ENCODE measurements around the gene DLGAP1. TPM values are rescaled to one million over a fixed set of nuclear protein-coding genes. Genes with fewer than 3 reads are reported as not detected.

The DLGAP1 gene
- total RNA-seq, 1 donor from 2014 or later = 0.63 TPM

DNA sequence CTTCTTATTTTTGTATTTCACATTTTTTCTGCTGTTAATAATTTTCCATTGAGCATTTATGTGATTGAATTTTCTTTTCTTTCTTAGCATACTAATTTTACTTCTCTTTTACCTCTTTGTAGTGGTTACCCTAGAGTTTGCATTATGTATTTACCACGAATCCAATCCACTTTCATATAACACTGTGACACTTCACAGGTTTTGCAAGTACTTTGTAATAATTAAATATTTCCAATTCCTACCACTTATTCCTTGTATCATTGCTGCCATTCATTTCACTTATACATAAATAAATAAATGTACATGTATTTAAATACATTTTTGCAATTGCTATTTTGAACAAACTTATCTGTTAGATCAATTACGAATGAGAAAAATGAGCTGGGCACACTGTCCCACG is 894.4 kb downstream of the DLGAP1 start:
- DNase-seq (ENCODE audit: low read depth) = no peak
- H3K4me3 ChIP-seq (ENCODE audit: low read depth, low read length) = no peak overlapping the region
- TF ChIP-seq, protein P1, sequence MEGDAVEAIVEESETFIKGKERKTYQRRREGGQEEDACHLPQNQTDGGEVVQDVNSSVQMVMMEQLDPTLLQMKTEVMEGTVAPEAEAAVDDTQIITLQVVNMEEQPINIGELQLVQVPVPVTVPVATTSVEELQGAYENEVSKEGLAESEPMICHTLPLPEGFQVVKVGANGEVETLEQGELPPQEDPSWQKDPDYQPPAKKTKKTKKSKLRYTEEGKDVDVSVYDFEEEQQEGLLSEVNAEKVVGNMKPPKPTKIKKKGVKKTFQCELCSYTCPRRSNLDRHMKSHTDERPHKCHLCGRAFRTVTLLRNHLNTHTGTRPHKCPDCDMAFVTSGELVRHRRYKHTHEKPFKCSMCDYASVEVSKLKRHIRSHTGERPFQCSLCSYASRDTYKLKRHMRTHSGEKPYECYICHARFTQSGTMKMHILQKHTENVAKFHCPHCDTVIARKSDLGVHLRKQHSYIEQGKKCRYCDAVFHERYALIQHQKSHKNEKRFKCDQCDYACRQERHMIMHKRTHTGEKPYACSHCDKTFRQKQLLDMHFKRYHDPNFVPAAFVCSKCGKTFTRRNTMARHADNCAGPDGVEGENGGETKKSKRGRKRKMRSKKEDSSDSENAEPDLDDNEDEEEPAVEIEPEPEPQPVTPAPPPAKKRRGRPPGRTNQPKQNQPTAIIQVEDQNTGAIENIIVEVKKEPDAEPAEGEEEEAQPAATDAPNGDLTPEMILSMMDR (conservative IDR thresholded peaks at IDR 0.05; ENCODE audit: low read depth, low read length) = no peak

DNA sequence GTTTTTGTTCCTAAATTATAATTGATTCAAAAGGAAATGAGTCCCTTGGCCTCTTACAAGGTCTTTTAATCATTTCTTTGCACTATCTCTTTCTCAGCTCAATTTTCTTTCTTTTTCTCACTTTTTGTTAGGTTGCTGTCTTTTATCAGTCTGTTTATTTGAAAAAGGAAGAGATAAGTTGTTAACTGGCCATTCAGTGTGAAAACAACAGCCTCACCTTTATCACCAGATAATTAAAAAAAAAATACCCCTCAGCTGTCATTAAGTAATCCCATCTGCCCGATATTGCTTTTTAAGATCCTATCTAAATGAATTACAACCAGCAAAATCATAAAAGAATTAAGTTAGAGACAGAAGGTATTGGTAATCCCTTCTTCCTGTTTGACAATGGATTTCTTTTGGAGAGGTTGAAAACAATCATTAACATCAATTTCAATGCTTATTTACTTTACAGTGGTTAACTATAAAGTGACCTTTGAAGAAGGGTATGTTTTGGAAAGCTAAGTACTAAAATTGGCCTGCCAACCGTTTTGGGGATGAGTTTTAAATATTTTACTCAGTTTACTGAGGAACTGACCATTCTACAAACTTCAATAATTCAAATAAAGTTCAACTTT is 900.2 kb downstream of the DLGAP1 start:
- TF ChIP-seq, protein P1 (conservative IDR thresholded peaks at IDR 0.05; ENCODE audit: low read depth, low read length) = no peak

DNA sequence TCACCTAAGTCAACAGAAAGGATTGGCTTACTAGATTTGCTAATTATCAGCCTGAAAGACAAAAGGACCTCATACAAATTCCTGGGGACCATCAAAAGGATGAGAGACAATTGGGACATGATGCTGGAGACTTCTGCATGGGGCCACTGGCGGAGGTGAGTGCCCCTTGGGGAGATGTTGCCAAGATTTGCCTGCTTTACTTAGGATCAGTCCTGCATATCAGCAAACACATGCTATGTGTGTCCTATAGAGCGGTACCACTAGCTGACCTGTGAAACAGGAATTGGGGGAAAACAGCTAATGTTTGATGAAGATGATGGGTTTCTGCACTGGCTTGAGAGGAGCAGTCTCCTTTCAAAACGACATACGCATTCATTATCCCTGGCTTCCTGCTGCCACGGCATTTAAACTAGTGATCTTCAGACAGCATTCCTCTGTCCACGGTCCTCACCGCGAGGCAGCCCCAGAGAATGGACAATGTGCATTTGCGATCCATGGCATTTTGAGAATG is 901.0 kb downstream of the DLGAP1 start:
- TF ChIP-seq, protein P1 (conservative IDR thresholded peaks at IDR 0.05; ENCODE audit: low read depth, low read length) = no peak
- no peak overlapping the region for H3K4me3 ChIP-seq (ENCODE audit: low read depth, low read length)
- no peak for DNase-seq (ENCODE audit: low read depth)

More for the DNA sequence above, 900.2 kb downstream of the DLGAP1 start:
- no peak for DNase-seq (ENCODE audit: low read depth)
- no peak overlapping the region for H3K4me3 ChIP-seq (ENCODE audit: low read depth, low read length)

DNA sequence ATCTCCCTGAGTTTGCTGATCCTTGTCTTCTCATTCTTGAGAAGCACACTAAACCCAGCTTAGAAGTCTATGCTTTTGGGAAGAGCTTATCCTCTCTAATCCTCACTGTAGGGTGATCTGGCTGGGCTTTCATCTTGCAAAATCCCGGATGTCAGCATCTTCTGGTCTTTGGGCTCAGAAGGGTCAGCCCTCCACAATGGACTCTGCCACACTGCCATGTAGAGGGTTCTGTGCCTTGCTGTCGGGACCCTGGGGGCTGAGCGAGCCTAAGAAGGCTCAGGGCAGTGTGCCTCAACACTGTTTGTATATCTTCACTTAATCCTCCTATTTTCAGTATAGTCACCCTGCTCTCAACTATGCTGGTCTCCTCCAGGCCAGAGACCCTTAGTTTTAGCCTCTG is 902.8 kb downstream of the DLGAP1 start:
- TF ChIP-seq, protein P1 (conservative IDR thresholded peaks at IDR 0.05; ENCODE audit: low read depth, low read length) = no peak
- DNase-seq (ENCODE audit: low read depth) = no peak
- no peak overlapping the region for H3K4me3 ChIP-seq (ENCODE audit: low read depth, low read length)

DNA sequence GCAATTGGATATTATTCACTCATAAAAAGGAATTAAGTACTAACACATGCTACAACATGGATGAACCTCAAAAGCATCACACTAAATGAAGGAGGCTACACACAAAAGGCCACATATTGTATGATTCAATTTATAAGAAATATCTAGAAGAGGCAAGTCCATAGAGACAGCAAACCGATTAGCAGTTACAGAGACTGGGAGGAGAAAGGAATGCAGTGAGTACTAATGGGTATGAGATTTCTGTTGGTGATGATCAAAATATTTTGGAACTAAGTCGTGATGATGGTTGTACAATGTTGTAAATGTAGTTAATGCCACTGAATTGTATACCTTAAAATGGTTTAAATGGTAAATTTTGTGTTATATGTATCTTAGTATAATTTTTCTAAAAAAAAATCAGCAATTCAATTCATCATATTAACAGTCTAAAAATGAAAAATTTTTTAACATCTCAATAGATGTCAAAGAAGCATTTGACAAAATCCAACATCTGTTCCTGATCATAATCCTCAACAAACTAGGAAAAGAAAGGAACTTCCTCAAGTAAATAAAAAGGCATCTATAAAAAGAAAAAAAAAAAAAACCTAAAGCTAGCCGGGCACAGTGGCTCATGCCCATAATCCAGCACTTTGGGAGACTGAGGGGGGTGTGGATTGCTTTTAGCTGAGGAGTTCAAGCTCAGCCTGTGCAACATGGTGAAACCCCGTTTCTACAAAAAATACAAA is 907.1 kb downstream of the DLGAP1 start:
- DNase-seq (ENCODE audit: low read depth) = no peak
- TF ChIP-seq, protein P1 (conservative IDR thresholded peaks at IDR 0.05; ENCODE audit: low read depth, low read length) = no peak
- no peak overlapping the region for H3K4me3 ChIP-seq (ENCODE audit: low read depth, low read length)

DNA sequence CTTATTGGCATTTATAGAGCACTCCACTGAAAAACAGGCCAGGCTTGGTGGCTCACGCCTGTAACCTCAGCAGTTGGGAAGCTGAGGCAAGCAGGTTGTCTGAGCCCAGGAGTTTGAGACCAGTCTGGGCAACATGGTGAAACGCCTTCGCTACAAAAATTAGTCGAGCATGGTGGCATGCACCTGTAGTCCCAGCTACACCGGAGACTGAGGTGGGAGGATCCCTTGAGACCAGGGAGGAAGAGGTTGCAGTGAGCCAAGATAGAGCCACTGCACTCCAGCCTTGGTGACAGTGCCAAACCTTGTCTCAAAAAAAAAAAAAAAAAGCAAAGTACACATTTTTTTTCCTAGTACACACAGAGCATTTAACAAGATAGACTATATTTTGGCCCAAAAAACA is 909.0 kb downstream of the DLGAP1 start:
- no peak for DNase-seq (ENCODE audit: low read depth)
- TF ChIP-seq, protein P1 (conservative IDR thresholded peaks at IDR 0.05; ENCODE audit: low read depth, low read length) = no peak
- no peak overlapping the region for H3K4me3 ChIP-seq (ENCODE audit: low read depth, low read length)
